Activated B cell treated with CpG ODN at 0.5 μM for 24 hours (primary cell): ENCODE measurements around the gene GNGT2. TPM values are rescaled to one million over a fixed set of nuclear protein-coding genes. Genes with fewer than 3 reads are reported as not detected.
"Not testable (repeated sequence)": the region's sequence is repeated elsewhere in the genome, so short reads cannot be mapped to it uniquely, and the experiment has no call there.

Experiments used
- ATAC-seq: fragments of 200-7000 bp; cut with Tn5 transposase; one replicate; pipeline ENCODE4 v1.10.0; 2021; ENCODE audit warnings: low read depth, mild to moderate bottlenecking, moderate library complexity
- CTCF ChIA-PET: fragments of 350-600 bp; sonication (Branson Sonifier 250); formaldehyde crosslinking; loops from one replicate; lab custom pipeline; 2021; ENCODE audit warnings: antibody characterized with exemption; lab: Charles Lee
- POLR2A ChIA-PET: fragments of 350-600 bp; sonication (Branson Sonifier 250); formaldehyde crosslinking; loops from one replicate; lab custom pipeline; 2021; ENCODE audit warnings: antibody characterized with exemption; lab: Charles Lee
- DNase-seq: peaks from one replicate; pipeline ENCODE4 v3.0.0; 2022
- H3K27ac Mint-ChIP-seq: one replicate; pipeline ENCODE4 v1.8.0; 2020; ENCODE audit warnings: mixed read lengths
- H3K27me3 Mint-ChIP-seq: one replicate; pipeline ENCODE4 v1.8.0; 2021; ENCODE audit warnings: mixed read lengths
- H3K36me3 Mint-ChIP-seq: one replicate; pipeline ENCODE4 v1.8.0; 2021; ENCODE audit warnings: low read depth, mixed read lengths
- H3K4me1 Mint-ChIP-seq: one replicate; pipeline ENCODE4 v1.8.0; 2021; ENCODE audit warnings: mixed read lengths
- H3K4me3 Mint-ChIP-seq: one replicate; pipeline ENCODE4 v1.8.0; 2020; ENCODE audit warnings: mild to moderate bottlenecking, mixed read lengths
- H3K9me3 Mint-ChIP-seq: one replicate; pipeline ENCODE4 v1.8.0; 2020; ENCODE audit warnings: mixed read lengths
- intact Hi-C: fragments of 100-400 bp; cut with micrococcal nuclease; formaldehyde crosslinking; loops from one replicate; pipeline ENCODE4 v1.15.1; 2024
- total RNA-seq: library from RNA; stranded (reverse); gene quantifications from 2 replicates; pipeline ENCODE4 v1.2.3, GENCODE V29; 2022
- TF ChIP-seq, protein P1 (sequence below): fragments of 200-600 bp; IDR thresholded peaks from one replicate; pipeline ENCODE4 v1.8.0; 2022; ENCODE audit warnings: antibody characterized with exemption, mild to moderate bottlenecking

Gene GNGT2
- total RNA-seq, 1 donor from 2014 or later: 9.8 TPM

- peak overlapping the region; percentile 92 for H3K4me3 Mint-ChIP-seq
- H3K27ac Mint-ChIP-seq: peak overlapping the region; percentile 97
- peaks cover 2% of the 10 kb centered on the region for H3K27me3 Mint-ChIP-seq
- ATAC-seq (peak; percentile 40), DNase-seq (peak; percentile 96)
- H3K9me3 Mint-ChIP-seq: no peaks in the 10 kb centered on the region
- CTCF ChIA-PET: interaction anchor here (1.3 to 6.2 kb wide), 6 partner anchors 11 to 169 kb away, joined by 3 to 91 read pairs (median 24); no protein-coding TSS in a partner anchor
- peaks cover 38% of the 10 kb centered on the region for H3K4me1 Mint-ChIP-seq
- TF ChIP-seq, protein P1, sequence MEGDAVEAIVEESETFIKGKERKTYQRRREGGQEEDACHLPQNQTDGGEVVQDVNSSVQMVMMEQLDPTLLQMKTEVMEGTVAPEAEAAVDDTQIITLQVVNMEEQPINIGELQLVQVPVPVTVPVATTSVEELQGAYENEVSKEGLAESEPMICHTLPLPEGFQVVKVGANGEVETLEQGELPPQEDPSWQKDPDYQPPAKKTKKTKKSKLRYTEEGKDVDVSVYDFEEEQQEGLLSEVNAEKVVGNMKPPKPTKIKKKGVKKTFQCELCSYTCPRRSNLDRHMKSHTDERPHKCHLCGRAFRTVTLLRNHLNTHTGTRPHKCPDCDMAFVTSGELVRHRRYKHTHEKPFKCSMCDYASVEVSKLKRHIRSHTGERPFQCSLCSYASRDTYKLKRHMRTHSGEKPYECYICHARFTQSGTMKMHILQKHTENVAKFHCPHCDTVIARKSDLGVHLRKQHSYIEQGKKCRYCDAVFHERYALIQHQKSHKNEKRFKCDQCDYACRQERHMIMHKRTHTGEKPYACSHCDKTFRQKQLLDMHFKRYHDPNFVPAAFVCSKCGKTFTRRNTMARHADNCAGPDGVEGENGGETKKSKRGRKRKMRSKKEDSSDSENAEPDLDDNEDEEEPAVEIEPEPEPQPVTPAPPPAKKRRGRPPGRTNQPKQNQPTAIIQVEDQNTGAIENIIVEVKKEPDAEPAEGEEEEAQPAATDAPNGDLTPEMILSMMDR: no peak
- POLR2A ChIA-PET: interaction anchor here (0.5 to 5.8 kb wide), 17 partner anchors 9 to 1087 kb away, joined by 3 to 259 read pairs (median 4); partner anchors contain the start of genes ABI3, ATP5MC1, GNGT2 and PHB1
- peaks cover 15% of the 10 kb centered on the region for H3K36me3 Mint-ChIP-seq
- intact Hi-C loops: loop anchor here (1.0 to 10.0 kb wide), 12 partner anchors 12 to 1987 kb away; partner anchors contain the start of genes ABI3, ATP5MC1, GNGT2 and KAT7
These were observed 18.2 kb downstream of the GNGT2 start for GRCh38 chr17:49191917-49192741.

DNA sequence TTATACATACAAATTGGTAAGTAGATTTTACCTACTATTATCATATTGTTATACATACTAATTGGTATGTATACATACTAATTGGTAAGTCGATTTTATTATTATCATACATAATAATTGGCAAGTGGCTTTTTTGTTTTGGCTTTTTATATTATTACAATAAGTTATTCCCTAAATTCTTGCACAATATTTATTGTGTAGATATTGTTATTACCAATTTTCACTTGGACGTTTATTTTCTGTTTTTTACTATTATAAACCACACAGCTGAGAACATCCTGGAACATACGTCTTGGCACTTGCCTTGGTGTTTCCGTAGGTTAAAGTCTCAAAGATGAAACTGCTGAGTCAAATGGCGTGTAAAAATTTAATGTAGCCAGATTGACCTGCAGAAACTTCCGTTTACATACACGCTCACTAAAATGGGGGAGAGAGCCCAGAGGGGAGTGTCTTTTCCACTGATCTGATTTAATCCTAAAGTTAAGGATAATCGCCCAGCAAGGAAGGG, 18.9 kb downstream of the GNGT2 start:
- Mint-ChIP-seq H3K4me3 (peak overlapping the region; percentile 92), H3K27me3 (peaks cover 2% of the 10 kb centered on the region), H3K9me3 (no peaks in the 10 kb centered on the region), H3K27ac (peak overlapping the region; percentile 97), H3K4me1 (peaks cover 37% of the 10 kb centered on the region), H3K36me3 (peaks cover 15% of the 10 kb centered on the region)
- intact Hi-C loops: loop anchor here (5.0 to 10.0 kb wide), 6 partner anchors 151 to 1987 kb away; partner anchors contain the start of genes KAT7, MYL4 and NFE2L1
- DNase-seq (no peak), ATAC-seq (peak; percentile 0)
- POLR2A ChIA-PET: interaction anchor here (0.8 to 5.8 kb wide), 10 partner anchors 10 to 247 kb away, joined by 3 to 259 read pairs (median 6); partner anchors contain the start of genes ABI3, GNGT2, PHB1 and PHOSPHO1
- TF ChIP-seq, protein P1: no peak
- CTCF ChIA-PET: interaction anchor here (1.3 to 6.2 kb wide), 6 partner anchors 11 to 170 kb away, joined by 3 to 91 read pairs (median 24); no protein-coding TSS in a partner anchor

- Mint-ChIP-seq H3K4me3 (no peak overlapping the region), H3K9me3 (peaks cover 2% of the 10 kb centered on the region), H3K27ac (peak overlapping the region; percentile 36), H3K27me3 (peaks cover 2% of the 10 kb centered on the region), H3K36me3 (peaks cover 15% of the 10 kb centered on the region), H3K4me1 (peaks cover 34% of the 10 kb centered on the region)
- intact Hi-C loops: loop anchor here (5.0 to 10.0 kb wide), 6 partner anchors 151 to 1986 kb away; partner anchors contain the start of genes KAT7, MYL4 and NFE2L1
- ChIA-PET CTCF (interaction anchor here (1.4 to 6.2 kb wide), 4 partner anchors 10 to 39 kb away, joined by 6 to 91 read pairs (median 42); no protein-coding TSS in a partner anchor), POLR2A (interaction anchor here (0.9 to 5.8 kb wide), 5 partner anchors 10 to 172 kb away, joined by 3 to 259 read pairs (median 8); partner anchors contain the start of genes ABI3, GNGT2 and PHOSPHO1)
- DNase-seq: no peak
- TF ChIP-seq, protein P1: no peak
- ATAC-seq: no peak
These were observed 19.4 kb downstream of the GNGT2 start for GRCh38 chr17:49190932-49191331.

DNA sequence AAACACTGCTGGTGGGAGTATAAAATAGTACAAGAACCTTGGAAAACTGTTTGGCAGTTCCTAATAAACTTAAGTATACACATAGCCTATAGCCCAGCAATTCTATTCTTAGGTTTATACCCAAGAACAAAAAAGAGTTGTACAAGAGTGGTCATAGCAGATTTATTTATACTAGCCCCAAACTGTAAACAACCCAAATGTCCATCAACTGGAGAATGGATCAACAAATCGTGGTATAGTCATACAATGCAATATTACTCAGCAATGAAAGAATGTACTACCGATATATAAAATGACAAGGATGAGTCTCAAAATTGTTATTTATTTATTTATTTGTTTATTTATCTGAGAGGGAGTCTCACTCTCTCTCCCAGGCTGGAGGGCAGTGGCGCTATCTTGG, 23.1 kb downstream of the GNGT2 start:
- Mint-ChIP-seq H3K36me3 (peaks cover 7% of the 10 kb centered on the region), H3K27ac (no peak overlapping the region), H3K4me3 (no peak overlapping the region), H3K9me3 (peaks cover 6% of the 10 kb centered on the region), H3K27me3 (no peaks in the 10 kb centered on the region), H3K4me1 (peaks cover 5% of the 10 kb centered on the region)
- TF ChIP-seq, protein P1: no peak
- CTCF ChIA-PET: interaction anchor here (0.6 kb wide), 1 partner anchor 41 kb away, joined by 3 read pairs; no protein-coding TSS in a partner anchor
- intact Hi-C loops: no loop called here
- DNase-seq (no peak), ATAC-seq (no peak)
- POLR2A ChIA-PET: no interaction called here

GRCh38 chr17:49185381-49185780, 25.0 kb downstream of the GNGT2 start:
- H3K4me1 Mint-ChIP-seq, ATAC-seq, POLR2A ChIA-PET, H3K36me3 Mint-ChIP-seq, intact Hi-C loops, H3K27me3 Mint-ChIP-seq, H3K27ac Mint-ChIP-seq, H3K4me3 Mint-ChIP-seq, H3K9me3 Mint-ChIP-seq, DNase-seq: not testable (repeated sequence)
- CTCF ChIA-PET: interaction anchor here (1.5 kb wide), 1 partner anchor 41 kb away, joined by 6 read pairs; no protein-coding TSS in a partner anchor

GRCh38 chr17:49184522-49184921, 25.9 kb downstream of the GNGT2 start:
- H3K9me3 Mint-ChIP-seq, DNase-seq, H3K27me3 Mint-ChIP-seq, H3K4me3 Mint-ChIP-seq, CTCF ChIA-PET, POLR2A ChIA-PET, H3K27ac Mint-ChIP-seq, ATAC-seq, intact Hi-C loops, H3K4me1 Mint-ChIP-seq, H3K36me3 Mint-ChIP-seq: not testable (repeated sequence)
